Ishikawa (cell line): ENCODE results near the gene ASCC1.

Experiments
- CREB1 ChIP-seq: IDR thresholded peaks from 2 replicates; pipeline ENCODE4 v1.6.1; 2012; ENCODE audit warnings: low read depth
- EP300 ChIP-seq: IDR thresholded peaks from 2 replicates; pipeline ENCODE4 v1.6.1; 2012; ENCODE audit warnings: borderline replicate concordance
- FOXM1 ChIP-seq: IDR thresholded peaks from 2 replicates; pipeline ENCODE4 v1.6.1; 2012; ENCODE audit warnings: low read depth, borderline replicate concordance
- RAD21 ChIP-seq: IDR thresholded peaks from 2 replicates; pipeline ENCODE4 v1.6.1; 2012; ENCODE audit warnings: low read depth
- TCF12 ChIP-seq: IDR thresholded peaks from 2 replicates; pipeline ENCODE4 v1.6.1; 2012; ENCODE audit warnings: low read depth
- TF ChIP-seq, protein P1 (sequence below): IDR thresholded peaks from 2 replicates; pipeline ENCODE4 v1.6.1; 2012; ENCODE audit warnings: low read depth, mild to moderate bottlenecking
- TF ChIP-seq, protein P2 (sequence below): IDR thresholded peaks from 2 replicates; pipeline ENCODE4 v1.6.1; 2012

GRCh38 chr10:72234560-72235095 is 18.6 kb upstream of the ASCC1 start:
- TF ChIP-seq EP300 (no peak), RAD21 (no peak), FOXM1 (no peak), CREB1 (no peak), TCF12 (no peak)
- TF ChIP-seq, protein P1, sequence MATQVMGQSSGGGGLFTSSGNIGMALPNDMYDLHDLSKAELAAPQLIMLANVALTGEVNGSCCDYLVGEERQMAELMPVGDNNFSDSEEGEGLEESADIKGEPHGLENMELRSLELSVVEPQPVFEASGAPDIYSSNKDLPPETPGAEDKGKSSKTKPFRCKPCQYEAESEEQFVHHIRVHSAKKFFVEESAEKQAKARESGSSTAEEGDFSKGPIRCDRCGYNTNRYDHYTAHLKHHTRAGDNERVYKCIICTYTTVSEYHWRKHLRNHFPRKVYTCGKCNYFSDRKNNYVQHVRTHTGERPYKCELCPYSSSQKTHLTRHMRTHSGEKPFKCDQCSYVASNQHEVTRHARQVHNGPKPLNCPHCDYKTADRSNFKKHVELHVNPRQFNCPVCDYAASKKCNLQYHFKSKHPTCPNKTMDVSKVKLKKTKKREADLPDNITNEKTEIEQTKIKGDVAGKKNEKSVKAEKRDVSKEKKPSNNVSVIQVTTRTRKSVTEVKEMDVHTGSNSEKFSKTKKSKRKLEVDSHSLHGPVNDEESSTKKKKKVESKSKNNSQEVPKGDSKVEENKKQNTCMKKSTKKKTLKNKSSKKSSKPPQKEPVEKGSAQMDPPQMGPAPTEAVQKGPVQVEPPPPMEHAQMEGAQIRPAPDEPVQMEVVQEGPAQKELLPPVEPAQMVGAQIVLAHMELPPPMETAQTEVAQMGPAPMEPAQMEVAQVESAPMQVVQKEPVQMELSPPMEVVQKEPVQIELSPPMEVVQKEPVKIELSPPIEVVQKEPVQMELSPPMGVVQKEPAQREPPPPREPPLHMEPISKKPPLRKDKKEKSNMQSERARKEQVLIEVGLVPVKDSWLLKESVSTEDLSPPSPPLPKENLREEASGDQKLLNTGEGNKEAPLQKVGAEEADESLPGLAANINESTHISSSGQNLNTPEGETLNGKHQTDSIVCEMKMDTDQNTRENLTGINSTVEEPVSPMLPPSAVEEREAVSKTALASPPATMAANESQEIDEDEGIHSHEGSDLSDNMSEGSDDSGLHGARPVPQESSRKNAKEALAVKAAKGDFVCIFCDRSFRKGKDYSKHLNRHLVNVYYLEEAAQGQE: no peak
- TF ChIP-seq, protein P2, sequence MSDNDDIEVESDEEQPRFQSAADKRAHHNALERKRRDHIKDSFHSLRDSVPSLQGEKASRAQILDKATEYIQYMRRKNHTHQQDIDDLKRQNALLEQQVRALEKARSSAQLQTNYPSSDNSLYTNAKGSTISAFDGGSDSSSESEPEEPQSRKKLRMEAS: no peak
